Stimulated activated CD4-positive, alpha-beta T cell treated with anti-CD3 and anti-CD28 coated beads, Interleukin-15, amount 100 ng/mL, for 24 hours (primary cell): ENCODE results near the gene ZNF93.
"Not testable (repeated sequence)": the region's sequence is repeated elsewhere in the genome, so short reads cannot be mapped to it uniquely, and the experiment has no call there.

Source experiments
- DNase-seq: peaks from one replicate; pipeline ENCODE4 v3.0.0-alpha.2; 2020

ZNF93 gene

DNA sequence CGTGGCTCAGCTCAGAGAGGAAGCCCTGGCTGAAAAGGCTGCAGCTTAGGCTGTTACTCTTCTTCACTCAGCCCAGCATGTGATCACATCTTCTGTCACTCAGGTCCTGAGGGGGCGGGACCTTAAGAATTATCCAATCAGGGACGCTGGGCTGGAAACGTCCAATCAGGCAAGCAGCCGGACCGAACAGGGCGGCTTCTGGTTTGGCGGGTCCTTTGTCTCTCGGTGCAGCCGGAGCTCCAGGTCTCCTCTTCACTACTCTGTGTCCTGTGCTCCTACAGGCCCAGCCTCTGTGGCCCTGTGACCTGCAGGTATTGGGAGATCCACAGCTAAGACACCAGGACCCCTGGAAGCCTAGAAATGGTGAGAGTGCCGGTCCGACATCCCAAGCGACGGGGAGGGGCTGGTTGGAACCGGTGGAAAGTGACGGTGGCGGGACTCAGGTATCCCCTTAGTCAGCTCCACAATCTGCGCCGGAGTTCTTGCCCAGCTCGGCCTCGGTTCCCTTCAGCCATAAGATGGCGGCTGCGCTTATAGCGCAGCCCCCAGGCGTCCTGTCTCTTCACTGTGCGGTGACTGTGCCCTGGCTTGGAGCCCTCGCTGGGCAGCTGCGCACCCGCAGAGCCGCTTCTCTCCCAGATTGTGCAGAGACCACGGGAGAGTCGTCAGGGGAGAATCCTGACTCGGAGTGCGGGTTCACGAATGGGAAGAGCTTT is at the start of gene ZNF93:
TSS of gene ZNF93 (plus strand) at position 218 of the 716 bp plus-strand sequence. CDS start at position 361, 143 bp downstream.
- DNase-seq, result peak; percentile 93

DNA sequence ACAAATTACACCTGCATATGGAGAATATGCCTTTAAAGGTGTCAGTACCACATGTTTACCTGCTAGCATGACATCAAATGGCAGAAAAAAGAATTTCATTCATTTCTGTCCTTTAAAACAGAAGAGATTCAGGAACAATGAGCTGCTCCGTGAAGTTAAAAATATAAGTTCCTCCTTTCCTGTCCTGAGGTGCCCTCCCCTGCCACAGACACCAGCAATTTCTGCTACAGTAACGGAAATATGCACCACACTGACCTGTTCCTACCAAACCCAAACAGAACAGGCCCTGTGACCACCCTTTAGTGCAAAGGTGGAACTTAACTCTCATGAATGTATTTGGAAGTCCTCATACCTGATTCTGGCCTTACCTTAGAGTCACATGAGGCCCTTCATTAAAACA is 49.0 kb upstream of the ZNF93 start:
- not testable (repeated sequence) for DNase-seq

GRCh38 chr19:19858751-19859150 is 42.0 kb upstream of the ZNF93 start:
- DNase-seq, result no peak

DNA sequence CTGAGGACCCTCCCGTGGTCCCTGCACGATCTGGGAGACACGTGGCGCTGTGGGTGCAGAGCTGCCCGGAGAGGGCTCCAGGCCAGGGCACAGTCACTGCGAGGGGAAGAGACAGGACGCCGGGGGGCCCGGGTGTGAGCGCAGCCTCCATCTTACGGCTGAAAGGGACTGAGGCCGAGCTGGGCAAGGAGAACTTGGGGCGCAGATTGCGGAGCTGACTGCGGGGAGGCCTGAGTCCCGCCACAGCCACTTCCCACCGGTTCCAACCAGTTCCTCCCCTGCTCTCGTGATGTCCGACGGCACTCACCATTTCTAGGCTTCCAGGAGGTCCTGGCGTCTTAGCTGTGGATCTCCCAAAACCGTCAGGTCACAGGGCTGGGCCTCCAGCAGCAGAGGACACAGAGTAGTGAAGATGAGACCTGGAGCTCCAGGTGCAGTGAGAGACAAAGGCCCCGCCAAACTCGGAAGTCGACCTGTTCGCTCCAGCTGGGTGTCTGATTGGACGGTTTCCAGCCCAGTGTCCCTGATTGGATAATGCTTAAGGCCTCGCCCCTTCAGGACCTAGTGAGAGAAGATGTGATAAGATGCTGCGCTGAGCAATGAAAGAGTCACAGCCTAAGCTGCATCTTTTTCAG is 39.9 kb upstream of the ZNF93 start:
- peak; percentile 64 for DNase-seq

GRCh38 chr19:19865750-19866610 is 34.8 kb upstream of the ZNF93 start, which contains the start of gene ZNF253:
TSS of gene ZNF253 (plus strand) at chr19:19865882. CDS start at chr19:19865997, 115 bp downstream.
- peak; percentile 98 for DNase-seq

DNA sequence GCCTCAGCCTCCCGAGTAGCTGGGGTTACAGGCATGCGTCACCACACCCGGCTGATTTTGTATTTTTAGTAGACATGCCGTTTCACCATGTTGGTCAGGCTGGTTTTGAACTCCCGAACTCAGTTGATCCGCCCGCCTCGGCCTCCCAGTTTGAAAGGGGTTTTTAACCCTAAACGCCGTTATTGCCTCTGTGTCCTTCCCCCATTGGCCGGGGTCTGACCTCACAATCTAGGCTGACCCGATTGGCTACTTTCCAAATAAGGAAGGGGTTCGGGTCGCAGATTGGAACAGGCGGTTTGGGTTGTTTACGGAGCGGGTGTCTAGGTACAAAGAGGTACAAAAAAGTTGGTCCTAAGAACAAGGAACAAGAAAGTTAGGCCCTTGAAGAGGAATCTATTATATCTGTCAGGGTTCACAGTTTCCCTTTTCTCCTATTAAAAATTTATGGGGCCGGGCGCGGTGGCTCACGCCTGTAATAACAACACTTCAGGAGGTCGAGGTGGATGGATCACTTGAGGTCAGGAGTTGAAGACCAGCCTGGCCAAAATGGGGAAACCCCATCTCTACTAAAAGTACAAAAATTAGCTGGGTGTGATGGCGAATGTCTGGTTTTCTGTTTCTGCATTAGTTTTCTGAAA is 34.0 kb upstream of the ZNF93 start:
- peak; percentile 61 for DNase-seq

DNA sequence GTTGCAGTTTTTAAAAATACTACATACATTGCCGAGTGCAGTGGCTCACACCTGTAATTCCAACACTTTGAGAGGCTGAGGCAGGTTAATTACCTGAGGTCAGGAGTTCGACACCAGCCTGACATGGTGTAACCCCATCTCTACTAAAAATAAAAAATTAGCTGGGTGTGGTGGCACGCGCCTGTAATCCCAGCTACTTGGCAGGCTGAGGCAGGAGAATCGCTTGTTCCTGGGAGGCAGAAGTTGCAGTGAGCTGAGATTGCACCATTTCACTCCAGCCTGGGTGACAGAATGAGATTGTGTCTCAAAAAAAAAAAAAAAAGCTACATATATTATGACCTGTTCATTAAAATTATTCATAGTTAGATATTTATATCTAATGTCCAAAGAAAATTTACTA is 30.7 kb upstream of the ZNF93 start:
- DNase-seq, result not testable (repeated sequence)

GRCh38 chr19:19871932-19872331 is 28.8 kb upstream of the ZNF93 start:
- no peak for DNase-seq

- DNase-seq, result no peak
Observed at GRCh38 chr19:19873381-19873780, 27.4 kb upstream of the ZNF93 start.

DNA sequence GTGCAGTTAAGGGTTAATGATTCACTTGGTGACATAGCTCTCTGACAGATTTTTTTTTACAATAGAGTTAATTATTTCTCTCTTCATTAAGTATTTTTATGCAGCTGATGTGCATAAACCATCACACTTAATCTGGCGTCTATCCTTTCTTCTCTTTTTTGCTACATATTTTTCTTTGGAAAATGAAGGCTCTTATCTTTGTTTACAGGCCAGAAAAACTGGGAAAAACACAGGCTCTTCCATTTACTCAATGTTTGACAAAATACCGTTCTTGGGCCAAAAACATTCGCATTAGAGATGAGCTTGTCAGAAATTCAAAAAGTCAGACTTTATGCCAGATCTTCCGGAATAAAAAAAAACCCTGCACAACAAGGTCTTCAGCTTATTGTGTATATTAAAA is 23.0 kb upstream of the ZNF93 start:
- DNase-seq, result no peak

- no peak for DNase-seq
Observed at GRCh38 chr19:19884583-19884982, 16.2 kb upstream of the ZNF93 start.

DNA sequence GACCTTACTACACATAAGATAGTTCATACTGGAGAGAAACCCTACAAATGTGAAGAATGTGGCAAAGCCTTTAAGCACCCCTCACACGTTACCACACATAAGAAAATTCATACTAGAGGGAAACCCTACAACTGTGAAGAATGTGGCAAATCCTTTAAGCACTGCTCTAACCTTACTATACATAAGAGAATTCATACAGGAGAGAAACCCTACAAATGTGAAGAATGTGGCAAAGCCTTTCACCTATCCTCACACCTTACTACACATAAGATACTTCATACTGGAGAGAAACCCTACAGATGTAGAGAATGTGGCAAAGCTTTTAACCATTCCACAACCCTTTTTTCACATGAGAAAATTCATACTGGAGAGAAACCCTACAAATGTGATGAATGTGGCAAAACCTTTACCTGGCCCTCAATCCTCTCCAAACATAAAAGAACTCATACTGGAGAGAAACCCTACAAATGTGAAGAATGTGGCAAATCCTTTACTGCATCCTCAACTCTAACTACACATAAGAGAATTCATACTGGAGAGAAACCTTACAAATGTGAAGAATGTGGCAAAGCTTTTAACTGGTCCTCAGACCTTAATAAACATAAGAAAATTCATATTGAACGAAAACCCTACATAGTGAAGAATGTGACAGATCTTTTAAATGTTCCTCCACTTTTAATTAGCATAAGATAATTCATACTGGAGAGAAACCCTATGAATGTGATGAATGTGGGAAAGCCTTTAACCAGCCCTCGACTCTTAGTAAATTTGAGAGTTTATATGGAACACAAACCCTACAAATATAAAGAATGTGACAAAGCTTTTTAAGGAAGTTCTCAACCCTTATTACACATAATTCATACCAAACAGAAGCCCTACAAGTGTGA is 8.4 kb upstream of the ZNF93 start:
- DNase-seq, result not testable (repeated sequence)

GRCh38 chr19:19900139-19900728 is 512 bp upstream of the ZNF93 start:
- peak; percentile 14 for DNase-seq

- DNase-seq, result not testable (repeated sequence)
Observed at GRCh38 chr19:19907551-19907950, 6.8 kb downstream of the ZNF93 start.

DNA sequence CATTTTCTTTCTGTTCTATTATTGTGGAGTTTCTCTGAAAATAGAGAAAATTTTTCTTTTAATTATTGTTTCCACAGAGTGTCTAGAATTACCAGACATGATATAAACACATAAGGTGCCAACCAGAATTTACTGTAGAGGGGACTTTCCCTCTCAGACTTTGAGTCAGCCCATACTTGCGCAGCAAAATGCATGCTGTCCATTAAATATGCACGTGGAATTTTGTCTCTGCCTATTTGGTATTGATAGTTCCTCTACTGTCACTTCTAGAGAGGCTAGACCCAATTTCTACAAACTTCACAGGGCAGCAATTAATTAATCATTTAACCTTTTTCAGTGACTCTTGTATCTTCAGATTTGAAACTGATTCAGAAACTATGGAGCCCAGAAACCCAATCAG is 8.9 kb downstream of the ZNF93 start:
- DNase-seq, result no peak

DNA sequence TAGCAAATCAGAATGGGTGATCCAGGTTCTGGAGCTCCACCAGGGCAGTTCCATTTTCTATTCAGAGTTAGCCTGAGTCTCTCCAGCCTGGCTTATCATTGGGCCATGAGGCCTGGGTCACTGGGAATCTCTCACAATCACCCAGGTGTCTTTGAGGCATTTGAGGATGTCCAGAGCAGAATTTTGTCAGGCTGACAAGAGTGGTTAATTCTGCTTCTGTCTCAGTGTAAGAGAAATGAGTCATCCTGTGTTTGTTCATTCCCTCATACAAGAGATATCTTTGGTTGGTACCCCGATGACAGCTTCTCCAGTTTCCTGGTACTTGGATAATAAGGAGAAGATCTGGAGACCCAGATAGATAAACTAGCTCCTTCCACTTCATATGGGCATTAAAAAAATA is 10.4 kb downstream of the ZNF93 start:
- DNase-seq, result no peak

- DNase-seq, result no peak
Observed at GRCh38 chr19:19914596-19914995, 13.8 kb downstream of the ZNF93 start.

GRCh38 chr19:19930417-19930816 is 29.7 kb downstream of the ZNF93 start:
- peak; percentile 47 for DNase-seq

GRCh38 chr19:19933432-19934314 is 32.9 kb downstream of the ZNF93 start:
- DNase-seq, result not testable (repeated sequence)

GRCh38 chr19:19937403-19937802 is 36.7 kb downstream of the ZNF93 start:
- DNase-seq, result no peak
